ENCODE results near the gene ZNF398. TPM values are rescaled to one million over a fixed set of nuclear protein-coding genes. Genes with fewer than 3 reads are reported as not detected.

The ZNF398 gene
- total RNA-seq, 2 donors from 2014 or later: 27.6 to 28.9 TPM

DNA sequence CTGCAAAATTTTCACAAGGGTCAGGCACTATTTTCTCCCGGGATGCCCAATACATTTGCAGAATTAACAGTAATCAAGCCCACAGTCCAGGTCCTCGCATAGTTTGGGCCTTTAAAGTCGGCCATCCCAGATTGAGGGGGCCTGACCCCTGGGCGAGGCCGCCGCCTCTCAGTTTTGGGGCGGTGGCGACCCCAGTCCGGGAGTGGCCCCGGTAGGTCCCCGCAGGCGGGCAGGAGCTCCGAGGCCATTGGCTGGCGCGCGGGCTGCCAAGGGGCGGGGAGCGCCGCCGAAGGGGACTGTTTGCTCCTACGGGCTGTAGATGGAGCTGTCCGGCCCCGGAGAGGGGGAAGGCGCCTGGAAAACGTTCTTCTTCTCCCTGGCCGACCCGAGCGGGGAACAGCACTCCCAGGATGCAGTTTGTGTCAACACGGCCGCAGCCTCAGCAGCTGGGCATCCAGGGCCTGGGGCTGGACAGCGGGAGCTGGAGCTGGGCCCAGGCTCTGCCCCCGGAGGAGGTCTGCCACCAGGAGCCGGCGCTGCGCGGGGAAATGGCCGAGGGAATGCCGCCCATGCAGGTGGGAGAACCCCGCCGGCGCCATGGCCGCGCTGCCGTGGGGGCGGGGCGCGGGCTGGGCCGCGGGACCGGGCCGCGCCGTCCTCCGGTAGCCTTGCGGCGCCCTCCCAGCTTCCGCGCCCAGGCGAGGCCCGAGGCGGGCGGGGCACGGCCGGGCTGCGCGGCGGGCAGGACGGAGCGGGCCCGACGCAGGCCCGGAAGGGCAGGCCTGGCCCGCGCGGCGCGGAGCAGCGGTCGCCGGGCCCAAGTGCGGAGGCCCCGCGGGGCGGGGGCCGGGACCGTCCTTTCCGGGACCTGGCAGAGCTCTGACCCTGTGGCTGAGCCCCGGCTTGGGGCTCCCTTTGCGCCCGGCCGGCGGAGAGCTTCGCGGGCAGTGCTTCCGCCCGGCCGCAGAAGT lies 48.2 kb downstream of the ZNF398 start, which contains the start of gene ZNF282:
TSS of gene ZNF282 (plus strand) at position 367 of the 971 bp plus-strand sequence. CDS start at position 411, 44 bp downstream.
- Histone ChIP-seq H3K4me1 (replicated peaks) (peaks cover 12% of the 10 kb centered on the region), H3K4me3 (peak within 1 kb of the TSS; percentile 78 to 79), H3K27ac (peak within 1 kb of the TSS; percentile 91 to 92), H3K9me3 (no peaks in the 10 kb centered on the region), H3K27me3 (replicated peaks; ENCODE audit: insufficient read depth) (no peaks in the 10 kb centered on the region), H3K36me3 (peaks cover 0 to 16% of the 10 kb centered on the region in 2 donors)
- TF ChIP-seq, protein P1, sequence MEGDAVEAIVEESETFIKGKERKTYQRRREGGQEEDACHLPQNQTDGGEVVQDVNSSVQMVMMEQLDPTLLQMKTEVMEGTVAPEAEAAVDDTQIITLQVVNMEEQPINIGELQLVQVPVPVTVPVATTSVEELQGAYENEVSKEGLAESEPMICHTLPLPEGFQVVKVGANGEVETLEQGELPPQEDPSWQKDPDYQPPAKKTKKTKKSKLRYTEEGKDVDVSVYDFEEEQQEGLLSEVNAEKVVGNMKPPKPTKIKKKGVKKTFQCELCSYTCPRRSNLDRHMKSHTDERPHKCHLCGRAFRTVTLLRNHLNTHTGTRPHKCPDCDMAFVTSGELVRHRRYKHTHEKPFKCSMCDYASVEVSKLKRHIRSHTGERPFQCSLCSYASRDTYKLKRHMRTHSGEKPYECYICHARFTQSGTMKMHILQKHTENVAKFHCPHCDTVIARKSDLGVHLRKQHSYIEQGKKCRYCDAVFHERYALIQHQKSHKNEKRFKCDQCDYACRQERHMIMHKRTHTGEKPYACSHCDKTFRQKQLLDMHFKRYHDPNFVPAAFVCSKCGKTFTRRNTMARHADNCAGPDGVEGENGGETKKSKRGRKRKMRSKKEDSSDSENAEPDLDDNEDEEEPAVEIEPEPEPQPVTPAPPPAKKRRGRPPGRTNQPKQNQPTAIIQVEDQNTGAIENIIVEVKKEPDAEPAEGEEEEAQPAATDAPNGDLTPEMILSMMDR (IDR thresholded peaks at IDR 0.05): peak; percentile 16 to 70 (median 60)
- TF ChIP-seq POLR2A (IDR thresholded peaks at IDR 0.05): peak; percentile 60
- TF ChIP-seq POLR2AphosphoS5 (IDR thresholded peaks at IDR 0.05): peak; percentile 67
- under 1% methylated on average over 26 of the region's 97 CpGs for WGBS
- intact Hi-C loops (cut with DNase I): no loop called here
- DNase-seq (ENCODE audit: low spot score): peak; percentile 92

- Histone ChIP-seq H3K27ac (peak overlapping the region; percentile 91 to 92), H3K27me3 (replicated peaks; ENCODE audit: insufficient read depth) (no peaks in the 10 kb centered on the region), H3K9me3 (no peaks in the 10 kb centered on the region), H3K36me3 (peaks cover 0 to 20% of the 10 kb centered on the region in 2 donors), H3K4me3 (peak overlapping the region; percentile 78 to 79), H3K4me1 (replicated peaks) (peaks cover 12% of the 10 kb centered on the region)
- TF ChIP-seq POLR2A (IDR thresholded peaks at IDR 0.05) (no peak), POLR2AphosphoS5 (IDR thresholded peaks at IDR 0.05) (no peak)
- TF ChIP-seq, protein P1 (IDR thresholded peaks at IDR 0.05): no peak
- intact Hi-C loops (cut with DNase I): no loop called here
- 2% methylated on average over 17 of the region's 17 CpGs for WGBS
- no peak for DNase-seq (ENCODE audit: low spot score)
Observed at GRCh38 chr7:149196151-149196704, 49.0 kb downstream of the ZNF398 start.

GRCh38 chr7:149196705-149197171 lies 49.5 kb downstream of the ZNF398 start:
- DNase-seq (ENCODE audit: low spot score): no peak
- no peaks in the 10 kb centered on the region for H3K27me3 ChIP-seq (replicated peaks; ENCODE audit: insufficient read depth)
- TF ChIP-seq, protein P1 (IDR thresholded peaks at IDR 0.05): no peak
- TF ChIP-seq POLR2AphosphoS5 (IDR thresholded peaks at IDR 0.05): no peak
- no peak for TF ChIP-seq POLR2A (IDR thresholded peaks at IDR 0.05)
- H3K36me3 ChIP-seq: peaks cover 0 to 20% of the 10 kb centered on the region in 2 donors
- H3K27ac ChIP-seq: peak overlapping the region; percentile 91 to 92
- H3K4me1 ChIP-seq (replicated peaks): peaks cover 12% of the 10 kb centered on the region
- H3K4me3 ChIP-seq: peak overlapping the region; percentile 78 to 79
- 11% methylated on average over 7 of the region's 7 CpGs for WGBS
- no peaks in the 10 kb centered on the region for H3K9me3 ChIP-seq
- intact Hi-C loops (cut with DNase I): no loop called here

GRCh38 chr7:149197675-149198074 lies 50.4 kb downstream of the ZNF398 start:
- no peak for DNase-seq (ENCODE audit: low spot score)
- WGBS: 40% methylated on average over 4 of the region's 4 CpGs

More at GRCh38 chr7:149197675-149198074, 50.4 kb downstream of the ZNF398 start:
- TF ChIP-seq POLR2AphosphoS5 (IDR thresholded peaks at IDR 0.05) (no peak), POLR2A (IDR thresholded peaks at IDR 0.05) (no peak)
- TF ChIP-seq, protein P1 (IDR thresholded peaks at IDR 0.05): no peak
- Histone ChIP-seq H3K4me1 (replicated peaks) (peaks cover 12% of the 10 kb centered on the region), H3K27ac (no peak overlapping the region), H3K27me3 (replicated peaks; ENCODE audit: insufficient read depth) (no peaks in the 10 kb centered on the region), H3K4me3 (no peak overlapping the region), H3K36me3 (peaks cover 0 to 20% of the 10 kb centered on the region in 2 donors), H3K9me3 (no peaks in the 10 kb centered on the region)
- intact Hi-C loops (cut with DNase I): no loop called here
